GM19455 (cell line): ENCODE data around the gene SOCS6.

Experiments
- ATAC-seq: cut with Tn5 transposase; IDR thresholded peaks from one replicate; pipeline ENCODE4 v1.9.1; 2021; ENCODE audit not compliant: unreplicated experiment

Gene SOCS6

DNA sequence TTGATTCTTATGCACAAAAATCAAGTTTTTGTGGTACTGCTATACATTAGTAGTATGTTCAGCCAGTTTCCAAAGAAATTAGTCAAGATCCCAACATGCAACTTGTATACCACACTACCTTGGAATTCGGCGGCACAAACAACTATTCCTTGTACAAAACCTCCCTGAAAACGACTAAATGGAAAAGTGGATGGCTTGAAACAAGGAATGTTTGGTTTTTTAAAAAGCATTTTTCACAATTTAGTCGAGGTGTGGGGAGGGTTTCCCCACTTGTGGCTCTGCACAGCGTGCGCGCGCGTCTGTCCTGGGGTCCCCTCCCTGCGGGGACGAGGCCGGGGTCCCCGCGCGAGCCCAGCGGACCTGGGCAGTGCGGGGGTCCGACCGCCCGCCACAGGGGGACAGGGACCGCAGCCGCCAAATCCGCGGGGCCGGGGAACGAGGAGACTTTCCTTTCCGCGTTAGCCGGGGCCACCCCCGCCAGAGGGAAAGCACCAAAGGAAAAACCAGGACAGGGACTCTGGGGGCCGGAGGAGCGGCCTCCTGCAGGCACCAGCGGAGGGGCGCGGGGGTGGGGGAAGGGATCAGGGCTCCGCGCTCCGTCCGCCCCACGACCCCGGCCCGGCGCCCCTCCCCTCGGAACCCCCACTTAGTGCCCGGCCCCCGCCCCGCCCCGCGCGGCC is 534 bp upstream of the SOCS6 start:
- peak; percentile 17 for ATAC-seq

DNA sequence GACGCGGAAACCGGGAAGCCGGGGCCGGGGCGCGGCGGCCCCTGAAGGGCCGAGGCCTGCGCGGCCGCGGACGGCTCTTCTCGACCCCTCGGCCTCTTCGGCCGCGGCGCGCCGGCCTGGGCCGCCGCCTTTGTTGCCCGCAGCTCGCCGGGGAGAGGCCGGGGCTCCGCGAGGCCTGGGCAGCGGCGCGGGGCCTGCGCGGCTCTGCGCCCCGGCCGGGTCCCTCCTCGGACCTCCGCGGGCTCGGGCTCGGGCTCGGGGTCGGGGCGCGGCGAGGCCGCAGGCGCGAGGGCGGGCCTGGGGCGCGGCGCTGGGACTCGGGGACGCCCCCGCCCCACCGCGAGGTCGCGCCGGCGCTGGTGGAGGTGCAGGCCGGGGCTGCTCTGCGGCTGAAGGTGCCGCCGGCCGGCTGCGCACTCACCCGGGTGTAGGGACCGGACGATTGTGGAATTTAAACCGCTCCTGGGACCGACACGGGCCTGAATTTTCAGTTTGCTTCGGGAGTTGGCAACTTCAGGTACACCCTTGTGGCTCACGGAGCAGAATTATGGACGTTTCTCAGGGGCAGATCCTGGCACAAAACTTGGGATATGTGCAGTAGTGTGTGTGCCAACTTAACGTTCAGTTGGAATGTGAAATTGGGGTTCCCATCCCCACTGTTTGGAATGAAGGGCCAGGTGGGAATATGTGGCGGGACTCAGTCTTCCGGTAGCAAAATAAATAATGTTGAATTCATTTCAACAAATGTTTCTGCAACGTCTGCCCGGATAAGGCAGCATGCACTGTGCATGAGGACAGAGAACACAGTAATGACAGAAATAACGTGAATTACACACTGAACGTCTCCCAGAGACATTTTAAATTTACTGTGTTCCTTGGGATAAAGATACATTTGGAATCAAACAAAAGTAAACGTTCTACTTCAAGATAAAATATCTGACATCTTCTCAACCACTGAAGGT is 787 bp downstream of the SOCS6 start:
- peak; percentile 50 for ATAC-seq

DNA sequence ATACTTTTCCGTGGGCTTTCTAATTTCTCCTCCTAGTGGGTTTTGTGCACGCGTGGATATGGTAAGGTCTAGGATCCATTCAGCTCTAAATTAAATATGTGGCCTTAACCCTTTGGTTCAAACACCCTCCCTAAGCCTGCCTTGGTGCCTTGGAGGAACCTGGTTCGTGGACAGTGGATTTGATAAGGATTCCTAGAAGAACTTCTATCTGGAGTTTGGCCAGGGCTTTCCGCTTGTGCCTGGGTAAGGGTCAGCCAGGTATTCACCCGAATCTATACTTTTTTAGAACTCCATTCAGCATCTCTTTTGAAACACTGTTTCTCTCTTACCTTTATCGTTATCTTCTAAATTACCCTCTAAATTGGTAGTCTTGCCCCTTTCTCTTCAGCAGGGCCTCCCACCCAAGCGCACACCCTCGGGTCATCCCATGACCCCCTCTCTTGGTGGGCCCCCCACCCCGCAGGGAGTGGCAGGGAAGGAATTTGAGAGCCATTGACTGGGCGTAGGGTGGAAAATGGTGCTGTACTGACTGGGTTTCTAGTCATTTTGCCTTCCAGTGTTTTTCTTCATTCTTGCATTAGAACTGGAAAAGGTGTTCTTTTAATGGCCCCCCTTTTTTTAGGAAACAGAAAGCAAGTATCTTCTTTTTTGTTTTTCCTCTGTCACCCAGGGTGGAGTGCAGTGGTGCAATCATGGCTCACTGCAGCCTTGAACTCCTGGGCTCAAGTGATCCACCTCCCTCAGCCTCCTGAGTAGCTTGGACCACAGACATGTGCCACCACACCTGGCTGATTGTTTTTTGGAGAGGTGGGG is 1.8 kb downstream of the SOCS6 start:
- ATAC-seq: no peak

DNA sequence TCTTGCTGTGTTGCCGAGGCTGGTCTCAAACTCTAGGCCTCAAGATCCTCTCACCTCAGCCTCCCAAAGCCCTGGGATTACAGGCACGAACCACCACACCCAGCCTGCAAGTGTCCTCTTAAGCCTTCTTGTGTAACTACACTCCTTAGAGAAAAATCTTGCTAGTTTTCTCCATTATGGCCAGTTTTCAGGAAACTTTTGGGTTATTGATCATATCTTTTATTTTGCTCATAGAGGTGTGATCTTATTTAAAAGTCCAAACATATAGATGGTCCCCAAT is 2.4 kb downstream of the SOCS6 start:
- no peak for ATAC-seq

DNA sequence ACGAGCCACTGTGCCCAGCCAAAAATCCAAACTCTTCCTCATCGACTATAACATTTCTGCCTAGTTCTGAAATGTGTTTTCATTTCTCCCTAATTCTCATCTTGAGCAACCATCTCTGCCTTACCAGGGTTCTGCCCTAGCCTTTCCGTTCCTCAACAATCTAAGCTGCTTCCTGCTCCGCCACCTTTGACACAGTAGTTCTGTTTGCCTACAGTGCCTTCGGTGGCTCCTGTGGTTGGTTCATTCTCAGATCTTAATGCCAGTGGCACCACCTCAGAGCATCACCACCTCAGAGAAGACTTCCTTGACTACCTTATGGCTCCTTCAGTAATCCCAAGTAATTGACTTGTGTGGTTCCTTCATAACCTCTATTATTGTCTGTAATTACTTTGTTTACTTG is 3.8 kb downstream of the SOCS6 start:
- ATAC-seq: no peak

DNA sequence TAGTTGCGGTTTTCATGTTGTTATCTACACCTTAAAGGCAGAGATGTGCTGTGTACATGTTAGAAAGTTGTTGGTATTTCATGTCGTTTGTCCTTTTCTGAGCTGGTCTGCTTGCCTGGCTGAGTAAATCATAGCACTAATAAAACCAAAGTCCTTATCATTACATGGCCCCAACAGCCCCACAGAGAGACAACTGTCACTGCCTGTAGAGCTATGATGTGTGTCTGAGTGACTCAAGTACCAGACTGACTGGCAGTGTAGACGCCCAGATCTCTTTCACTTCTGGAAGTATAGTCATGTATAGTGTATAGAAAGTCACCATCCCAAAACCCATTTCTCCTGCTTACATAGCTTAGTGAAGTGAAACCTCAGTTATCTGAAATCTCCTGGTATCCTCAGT is 4.3 kb downstream of the SOCS6 start:
- ATAC-seq: no peak

DNA sequence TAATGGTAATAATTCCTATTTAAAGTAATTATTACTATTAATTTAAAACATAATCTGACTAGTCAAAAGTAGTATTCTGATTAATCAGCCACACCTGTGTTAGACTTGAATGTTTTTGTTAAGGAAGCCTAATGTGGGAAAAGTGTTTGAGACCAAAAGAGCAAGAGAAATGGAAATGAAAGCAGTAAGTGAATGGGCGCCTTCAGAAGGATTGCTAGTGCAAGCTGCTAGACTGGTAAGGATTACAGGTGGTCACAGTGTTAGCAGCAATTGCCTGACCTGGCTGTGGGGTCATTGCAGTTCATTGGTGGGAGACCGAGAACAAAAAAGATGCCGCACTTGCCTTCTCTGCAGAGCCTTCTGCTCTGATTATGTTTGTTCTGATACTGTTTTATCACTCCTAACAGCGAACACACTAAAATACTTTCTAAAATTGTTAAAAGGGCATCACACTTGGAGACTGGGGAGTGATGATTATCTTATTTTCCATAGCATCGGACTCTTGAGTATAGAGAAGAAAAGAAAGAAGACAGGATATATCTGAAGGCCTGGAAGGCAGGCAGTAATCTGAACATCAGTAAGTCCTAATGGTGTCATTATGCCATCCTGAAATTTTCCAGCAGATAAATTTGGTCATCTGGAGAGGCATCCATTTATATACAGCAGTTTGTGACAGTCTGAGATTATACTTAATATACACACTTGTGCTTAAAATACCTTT is 5.8 kb downstream of the SOCS6 start:
- no peak for ATAC-seq

DNA sequence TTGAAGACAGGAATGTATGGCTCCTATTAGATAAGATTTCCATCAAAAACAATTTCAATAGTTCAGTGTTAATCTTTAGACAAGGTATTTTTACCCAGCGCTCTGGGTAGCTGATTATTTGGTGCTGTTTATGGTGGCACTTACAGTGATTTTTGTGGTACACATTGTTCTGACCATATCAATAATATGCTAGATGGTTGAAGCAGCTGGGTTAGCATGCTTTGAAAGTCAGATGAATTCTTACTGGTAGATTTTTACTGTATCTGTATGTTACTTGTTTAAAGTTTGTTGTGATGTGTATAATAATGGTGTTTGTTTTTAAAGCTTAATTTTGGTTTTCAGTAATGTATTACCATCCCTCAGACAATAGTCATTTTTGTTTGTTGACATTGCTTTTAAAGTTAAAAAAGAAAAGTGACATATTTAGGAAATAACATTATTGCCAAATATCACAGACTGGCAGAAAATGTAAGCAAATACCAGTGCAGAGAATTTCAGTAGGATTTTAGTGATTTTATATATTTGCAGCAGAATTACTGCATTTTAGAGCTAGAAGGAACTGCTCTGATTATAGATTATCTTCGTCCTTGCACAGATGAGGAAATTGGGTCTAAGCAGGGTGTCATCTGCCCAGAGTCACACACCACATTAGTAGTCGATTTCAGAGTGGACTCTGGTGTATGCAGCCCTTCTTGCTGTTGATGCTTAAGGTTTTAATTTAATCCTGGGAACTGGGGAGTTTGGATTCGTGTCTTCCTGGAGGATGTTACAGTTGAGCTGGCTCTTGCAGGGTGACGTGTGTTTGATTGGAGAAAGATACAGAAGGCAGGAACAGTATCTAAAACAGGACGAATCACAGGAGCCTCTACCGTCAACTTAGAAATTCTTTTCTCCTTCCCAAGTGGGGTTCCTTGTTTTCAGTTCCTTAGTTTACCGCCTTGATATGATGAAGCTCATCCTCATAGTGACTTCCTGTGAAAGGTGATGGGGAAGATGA is 6.6 kb downstream of the SOCS6 start:
- no peak for ATAC-seq

DNA sequence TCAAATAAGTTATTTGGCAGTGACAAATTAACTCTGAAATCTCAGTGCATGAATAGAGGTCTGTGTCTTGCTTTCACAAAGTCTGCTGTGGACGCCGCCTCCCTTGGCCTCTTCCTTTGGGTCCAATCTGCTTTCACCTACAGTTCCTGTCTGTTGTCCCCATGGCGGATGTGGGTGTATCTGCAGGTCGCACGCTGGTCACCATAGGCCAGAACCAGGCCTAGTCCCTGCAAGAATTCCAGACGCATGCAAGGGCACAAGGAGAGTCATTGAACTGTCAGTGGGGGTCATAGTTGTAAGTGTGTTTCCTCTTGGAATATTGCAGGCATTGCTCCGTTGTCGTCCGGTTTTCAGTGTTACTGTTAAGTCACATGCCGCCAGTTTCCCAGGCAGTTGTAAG is 7.4 kb downstream of the SOCS6 start:
- no peak for ATAC-seq

DNA sequence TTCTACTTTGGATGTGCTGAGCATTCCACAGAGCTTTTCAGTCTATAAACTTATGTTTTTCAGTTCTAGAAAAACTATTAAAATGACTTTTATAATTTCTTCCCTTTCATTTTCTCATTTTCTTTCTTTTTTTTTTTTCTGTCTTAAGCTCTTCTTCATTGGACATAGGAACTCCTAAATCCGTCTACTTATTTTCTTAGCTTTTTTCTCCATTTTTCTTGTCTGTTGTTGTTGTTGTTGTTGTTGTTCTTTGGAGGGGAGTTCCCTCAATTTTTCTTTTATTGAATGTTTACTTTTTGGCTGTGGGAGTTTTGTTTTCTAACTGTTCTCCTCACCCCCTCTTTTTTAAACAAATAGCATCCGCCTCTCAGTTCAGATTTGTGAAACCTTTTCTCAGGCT is 7.9 kb downstream of the SOCS6 start:
- no peak for ATAC-seq

DNA sequence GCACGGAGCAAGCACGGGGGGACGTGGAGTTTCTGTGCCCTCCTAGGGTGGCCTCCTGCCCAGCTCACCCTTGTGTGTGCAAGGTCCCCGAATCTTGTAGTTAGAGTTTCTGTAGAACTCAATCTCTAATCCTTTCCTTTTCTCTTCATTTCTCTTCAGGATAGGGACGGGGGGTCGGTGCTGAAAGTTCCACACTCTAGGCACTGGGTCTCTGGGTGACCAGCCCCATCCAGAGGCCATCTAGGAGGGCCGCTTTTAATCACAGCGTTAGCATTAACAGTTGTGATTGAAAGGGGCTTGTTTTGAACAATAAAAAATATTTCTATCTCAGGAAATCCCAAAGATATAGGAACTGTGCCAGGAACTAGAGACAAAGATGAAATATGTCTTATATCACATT is 10.5 kb downstream of the SOCS6 start:
- no peak for ATAC-seq

DNA sequence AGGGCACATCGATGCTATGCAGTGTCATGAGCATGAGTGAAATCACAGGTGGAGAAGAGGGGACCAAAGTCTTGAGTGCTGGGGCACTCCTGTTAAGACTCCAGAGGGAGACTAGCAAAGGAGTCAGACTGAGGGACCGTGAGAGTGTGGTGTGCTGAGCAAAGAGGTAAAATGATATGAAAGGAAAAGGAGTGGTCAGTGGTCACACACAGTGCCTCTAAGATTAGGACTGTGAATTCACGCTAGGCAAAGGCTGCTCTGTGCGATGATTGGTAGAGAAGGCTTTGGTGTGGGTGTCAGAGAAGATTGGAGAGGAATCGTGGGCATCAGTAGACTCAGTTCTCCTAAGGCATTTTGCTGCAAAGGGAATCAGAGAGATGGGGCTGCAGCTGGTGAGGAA is 12.8 kb downstream of the SOCS6 start:
- ATAC-seq: no peak

DNA sequence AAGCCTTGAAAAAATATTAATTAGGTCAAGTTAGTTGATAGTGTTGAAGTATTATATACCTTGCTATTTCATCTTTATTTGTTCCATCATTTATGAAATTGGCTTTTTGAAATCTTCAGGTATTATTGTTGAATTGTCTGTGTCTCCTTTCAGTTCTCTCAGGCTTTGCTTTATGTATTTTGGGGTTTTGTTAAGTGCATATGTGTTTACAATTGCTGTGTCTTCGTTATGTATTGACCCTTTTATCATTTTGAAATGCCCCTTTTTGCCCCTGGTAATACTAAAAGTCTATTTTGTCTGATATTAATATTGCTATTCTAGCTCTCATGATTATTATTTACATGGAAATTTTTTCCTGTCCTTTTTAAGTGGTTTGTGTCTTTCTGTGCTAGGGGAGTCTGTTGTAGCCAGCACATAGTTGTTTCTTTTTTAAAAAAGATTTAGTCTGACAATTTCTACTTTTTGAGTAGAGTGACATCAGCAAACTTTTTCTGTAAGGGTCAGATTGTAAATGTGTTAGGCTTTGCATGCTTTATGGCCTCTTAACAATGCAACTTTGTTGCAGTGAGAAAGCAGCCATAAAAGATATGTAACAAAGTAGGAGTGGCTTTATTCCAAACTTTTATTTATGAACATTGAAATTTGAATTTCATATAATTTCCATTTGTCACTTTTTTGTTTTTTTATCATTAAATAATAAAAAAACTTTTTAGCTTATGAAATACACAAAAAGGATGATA is 19.9 kb downstream of the SOCS6 start:
- ATAC-seq: no peak

DNA sequence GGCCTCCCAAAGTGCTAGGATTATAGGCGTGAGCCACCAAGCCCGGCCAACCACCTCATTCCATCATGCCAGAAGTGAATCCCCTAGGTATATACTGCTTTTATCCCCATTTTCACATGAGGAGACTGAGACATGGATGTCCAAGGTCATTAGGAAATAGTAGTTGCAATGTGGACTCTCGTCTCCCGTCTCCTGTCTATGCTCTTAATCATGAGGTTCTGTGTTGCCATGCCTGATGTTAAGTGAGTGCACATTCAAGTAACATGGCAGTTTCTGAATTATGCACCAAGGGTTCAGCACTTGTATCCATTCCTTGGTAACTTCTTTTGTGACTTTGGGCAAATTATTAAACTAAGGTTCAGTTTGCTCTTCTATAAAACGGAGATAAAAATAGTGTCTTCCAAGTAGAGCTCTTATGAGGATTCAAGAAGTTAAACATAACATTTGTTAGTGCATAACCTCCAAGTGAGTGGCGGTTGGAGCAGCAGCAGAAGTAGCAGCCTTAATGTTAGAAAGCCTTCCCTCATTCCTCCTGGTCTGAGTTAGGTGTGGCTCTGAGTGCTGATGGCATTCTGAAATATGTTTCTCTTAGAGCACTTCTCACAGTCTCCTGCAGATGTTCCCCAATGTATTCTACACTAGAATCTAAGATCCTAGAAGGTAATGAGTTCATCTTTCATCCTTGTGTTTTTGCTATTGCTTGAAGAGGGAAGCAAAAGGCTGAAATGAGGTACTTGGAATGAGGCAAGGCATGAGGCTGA is 21.9 kb downstream of the SOCS6 start:
- no peak for ATAC-seq

DNA sequence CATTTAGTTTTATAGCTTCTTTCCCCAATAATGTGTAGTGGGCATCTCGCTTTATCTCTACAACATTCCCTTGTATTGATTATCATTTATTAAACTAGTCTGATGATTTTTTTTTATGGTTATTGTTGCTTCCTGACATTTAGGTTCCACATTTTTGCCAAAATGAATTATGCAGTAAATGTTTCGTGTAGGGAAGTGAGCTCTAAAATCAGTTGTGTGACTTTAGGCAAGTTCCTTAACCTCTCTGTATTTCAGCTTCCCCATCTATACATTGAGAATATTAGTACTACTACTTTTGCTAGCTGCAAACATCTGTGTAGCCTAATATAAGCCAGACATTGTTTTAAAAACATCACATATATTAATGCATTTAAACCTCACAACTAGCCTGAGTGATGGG is 22.9 kb downstream of the SOCS6 start:
- ATAC-seq: no peak

DNA sequence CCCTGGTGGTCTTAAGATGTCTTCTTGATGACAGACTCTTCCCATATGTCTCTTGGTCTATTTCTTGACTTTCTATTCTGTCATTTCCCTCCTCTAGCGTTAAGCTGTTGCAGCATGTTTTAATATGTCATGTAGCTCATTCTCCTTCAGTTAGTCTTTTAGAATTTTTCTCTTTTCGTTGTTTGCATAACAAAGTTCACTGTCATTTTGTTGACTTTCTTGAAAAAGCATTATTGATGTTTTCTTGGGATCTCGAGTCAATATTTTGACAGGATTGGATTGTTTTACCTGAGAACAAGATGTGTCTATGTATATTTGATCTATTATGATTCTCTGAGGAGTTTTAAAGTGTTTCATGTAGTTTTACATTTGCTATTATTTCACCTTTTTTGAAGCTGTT is 24.8 kb downstream of the SOCS6 start:
- no peak for ATAC-seq

DNA sequence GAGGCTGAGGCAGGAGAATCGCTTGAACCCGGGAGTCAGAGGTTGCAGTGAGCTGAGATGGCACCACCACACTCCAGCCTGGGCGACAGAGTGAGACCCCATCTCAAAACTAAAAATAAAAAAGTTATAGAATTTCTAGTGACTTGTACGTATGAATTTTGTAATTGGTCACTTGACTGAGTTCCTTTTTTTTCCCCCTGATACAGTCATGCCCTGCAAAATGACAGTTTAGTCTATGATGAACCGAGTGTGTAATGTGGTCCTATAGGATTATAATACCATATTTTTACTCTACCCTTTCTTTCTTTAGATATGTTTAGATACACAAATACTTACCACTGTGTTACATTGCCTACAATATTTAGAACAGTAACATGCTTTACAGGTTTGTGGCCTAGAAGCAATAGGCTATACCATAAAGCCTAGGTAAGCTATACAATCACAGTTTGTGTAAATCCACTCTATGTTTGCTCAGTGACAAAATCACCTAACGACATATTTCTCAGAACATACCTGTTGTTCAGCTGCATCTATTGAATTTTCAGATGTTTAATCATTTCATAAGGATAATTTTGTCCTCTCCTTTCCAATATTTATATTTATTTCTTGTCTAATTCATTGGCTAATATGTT is 25.4 kb downstream of the SOCS6 start:
- no peak for ATAC-seq

DNA sequence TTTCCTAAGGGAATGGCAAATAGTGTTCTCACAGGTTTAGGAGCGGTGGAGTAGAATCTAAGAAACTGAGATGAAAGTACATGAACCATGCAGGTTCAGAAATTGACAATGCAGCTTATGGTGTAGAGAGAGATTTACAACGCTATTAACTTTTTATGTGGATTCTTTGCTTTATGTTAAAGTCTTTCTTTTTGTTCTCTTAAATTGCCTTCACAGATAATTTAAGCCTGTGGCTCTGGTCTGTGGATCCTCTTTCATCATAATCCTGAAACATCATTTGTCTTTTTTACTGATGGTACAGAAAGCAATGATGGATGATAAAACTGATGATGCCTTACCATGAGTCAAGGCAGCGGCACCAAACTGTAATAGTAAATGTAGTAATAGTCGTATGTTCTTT is 30.3 kb downstream of the SOCS6 start:
- ATAC-seq: no peak
